HCT116 (cell line): ENCODE measurements around the gene TPD52L1.

Experiments used
- CTCF ChIP-seq, 3 experiments: fragments of 200-600 bp in 1 of 3; sonication (generic) in 1 of 3; IDR thresholded peaks in 2 of 3; conservative IDR thresholded peaks in 1 of 3; 2 replicates each; pipeline ENCODE4 v1.5.1; 2012 to 2017; ENCODE audit warnings: low read depth in 2 of 3, low read length in 2 of 3, antibody characterized with exemption in 1 of 3, borderline replicate concordance in 1 of 3, control low read depth in 1 of 3, mild to moderate bottlenecking in 1 of 3, mixed read lengths in 1 of 3, mixed run types in 1 of 3, moderate library complexity in 1 of 3; ENCODE audit not compliant: insufficient read depth in 1 of 3
- EZH2phosphoT487 ChIP-seq: fragments of 200-600 bp; IDR thresholded peaks from 2 replicates; pipeline ENCODE4 v1.6.1; 2018; ENCODE audit warnings: antibody characterized with exemption, borderline replicate concordance
- POLR2A ChIP-seq: IDR thresholded peaks from 2 replicates; pipeline ENCODE4 v1.7.0; 2011; ENCODE audit warnings: borderline replicate concordance; ENCODE audit not compliant: insufficient read depth, insufficient read length; ENCODE audit errors: extremely low read depth

- TF ChIP-seq EZH2phosphoT487, result no peak
- TF ChIP-seq CTCF (IDR thresholded peaks at IDR 0.05 in 2 of 3, conservative IDR thresholded peaks at IDR 0.05 in 1 of 3; ENCODE audit: borderline replicate concordance in 1 of 3, insufficient read depth in 1 of 3, low read depth in 2 of 3, low read length in 2 of 3), result no peak
- no peak for TF ChIP-seq POLR2A
Measured at GRCh38 chr6:125216015-125216414, 62.4 kb downstream of the TPD52L1 start.
